Right lung (tissue), 5 donors: ENCODE data around the gene JAG1. TPM values are rescaled to one million over a fixed set of nuclear protein-coding genes. Genes with fewer than 3 reads are reported as not detected.
"Not testable (repeated sequence)": the region's sequence is repeated elsewhere in the genome, so short reads cannot be mapped to it uniquely, and the experiment has no call there.

Experiments
- DNase-seq, 2 donors: peaks; one replicate each; pipeline ENCODE4 v3.0.0-alpha.2; 2013
- polyA plus RNA-seq, 5 donors: library from polyadenylated mRNA; unstranded; fragments of 120-200 nt; gene quantifications; one replicate each; pipeline versions ENCODE4 v1.2.1 to v1.2.3, GENCODE V29; 2013; ENCODE audit warnings: inconsistent platforms in 1 of 5, low replicate concordance in 1 of 5; ENCODE audit not compliant: insufficient read length in 5 of 5, insufficient read depth in 1 of 5

The JAG1 gene
- polyA plus RNA-seq, 5 donors, result 43.7 to 68.1 (median 52.7) TPM

GRCh38 chr20:10617549-10618133, 56.2 kb downstream of the JAG1 start:
- DNase-seq, result not testable (repeated sequence)

- no peak for DNase-seq
Observed at GRCh38 chr20:10616212-10616611, 57.6 kb downstream of the JAG1 start.

- no peak for DNase-seq
Observed at GRCh38 chr20:10613911-10614310, 59.9 kb downstream of the JAG1 start.

- not testable (repeated sequence) for DNase-seq
Observed at GRCh38 chr20:10613426-10613825, 60.4 kb downstream of the JAG1 start.

GRCh38 chr20:10611357-10611756, 62.4 kb downstream of the JAG1 start:
- no peak for DNase-seq

- DNase-seq, result no peak
Observed at GRCh38 chr20:10610251-10610650, 63.5 kb downstream of the JAG1 start.

GRCh38 chr20:10609770-10610169, 64.0 kb downstream of the JAG1 start:
- no peak for DNase-seq

GRCh38 chr20:10609276-10609675, 64.5 kb downstream of the JAG1 start:
- DNase-seq, result peak in 1 of 2 donors; percentile 37

- no peak for DNase-seq
Observed at GRCh38 chr20:10605547-10606195, 68.1 kb downstream of the JAG1 start.

- no peak for DNase-seq
Observed at GRCh38 chr20:10604865-10605440, 68.8 kb downstream of the JAG1 start.

GRCh38 chr20:10603971-10604864, 69.6 kb downstream of the JAG1 start:
- no peak for DNase-seq

GRCh38 chr20:10603378-10603777, 70.4 kb downstream of the JAG1 start:
- DNase-seq, result no peak

- no peak for DNase-seq
Observed at GRCh38 chr20:10602221-10602871, 71.5 kb downstream of the JAG1 start.

- DNase-seq, result no peak
Observed at GRCh38 chr20:10597637-10598036, 76.2 kb downstream of the JAG1 start.

GRCh38 chr20:10596710-10597121, 77.1 kb downstream of the JAG1 start:
- no peak for DNase-seq

- no peak for DNase-seq
Observed at GRCh38 chr20:10595985-10596384, 77.8 kb downstream of the JAG1 start.

- DNase-seq, result no peak
Observed at GRCh38 chr20:10595266-10595665, 78.5 kb downstream of the JAG1 start.

GRCh38 chr20:10594296-10594868, 79.4 kb downstream of the JAG1 start:
- no peak for DNase-seq

GRCh38 chr20:10591946-10592521, 81.8 kb downstream of the JAG1 start:
- no peak for DNase-seq

GRCh38 chr20:10590950-10591671, 82.7 kb downstream of the JAG1 start:
- DNase-seq, result no peak
